HG02973 (cell line): ENCODE measurements around the gene CHM.
"Not testable (repeated sequence)": the region's sequence is repeated elsewhere in the genome, so short reads cannot be mapped to it uniquely, and the experiment has no call there.

Source experiments
- ATAC-seq: cut with Tn5 transposase; IDR thresholded peaks from one replicate; pipeline ENCODE4 v1.9.1; 2021; ENCODE audit warnings: moderate library complexity; ENCODE audit not compliant: unreplicated experiment

Gene CHM

DNA sequence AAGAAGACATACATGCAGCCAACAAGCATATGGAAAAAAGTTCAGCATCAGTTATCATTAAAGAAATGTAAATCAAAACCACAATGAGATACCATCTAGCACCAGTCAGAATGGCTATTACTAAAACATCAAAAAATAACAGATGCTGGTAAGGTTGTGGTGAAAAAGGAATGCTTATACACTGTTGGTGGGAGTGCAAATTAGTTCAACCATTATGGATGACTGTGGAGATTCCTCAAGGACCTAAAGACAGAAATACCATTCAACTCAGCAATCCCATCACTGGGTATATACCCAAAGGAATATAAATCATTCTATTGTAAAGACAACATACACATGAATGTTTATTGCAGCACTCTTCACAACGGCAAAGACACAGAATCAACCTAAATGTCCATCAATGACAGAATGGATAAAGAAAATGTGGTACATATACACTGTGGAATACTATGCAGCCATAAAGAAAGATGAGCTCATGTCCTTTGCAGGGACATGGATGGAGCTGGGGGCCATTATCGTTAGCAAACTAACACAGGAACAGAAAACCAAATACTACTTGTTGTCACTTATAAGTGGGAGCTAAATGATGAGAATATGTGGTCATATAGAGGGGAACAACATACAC lies 130.6 kb downstream of the CHM start:
- ATAC-seq = not testable (repeated sequence)

DNA sequence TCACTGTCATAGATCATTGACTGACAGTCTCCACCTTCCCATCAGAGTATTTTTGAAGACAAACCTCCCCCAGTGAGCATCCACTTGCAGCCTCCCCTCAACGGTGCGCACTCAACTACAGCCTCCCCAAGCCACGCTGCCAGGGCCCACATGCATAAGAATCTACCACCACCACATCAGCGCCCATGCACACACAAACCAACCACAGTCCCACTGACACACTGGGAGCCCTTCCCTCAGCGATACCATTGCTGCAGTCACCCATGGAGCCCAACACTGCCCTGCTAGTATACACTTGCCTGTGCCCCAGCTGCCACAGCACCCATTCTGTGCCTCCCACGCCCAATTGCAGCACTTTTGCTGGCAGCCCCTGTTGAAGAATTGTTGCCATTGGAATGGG lies 132.9 kb downstream of the CHM start:
- ATAC-seq = no peak

DNA sequence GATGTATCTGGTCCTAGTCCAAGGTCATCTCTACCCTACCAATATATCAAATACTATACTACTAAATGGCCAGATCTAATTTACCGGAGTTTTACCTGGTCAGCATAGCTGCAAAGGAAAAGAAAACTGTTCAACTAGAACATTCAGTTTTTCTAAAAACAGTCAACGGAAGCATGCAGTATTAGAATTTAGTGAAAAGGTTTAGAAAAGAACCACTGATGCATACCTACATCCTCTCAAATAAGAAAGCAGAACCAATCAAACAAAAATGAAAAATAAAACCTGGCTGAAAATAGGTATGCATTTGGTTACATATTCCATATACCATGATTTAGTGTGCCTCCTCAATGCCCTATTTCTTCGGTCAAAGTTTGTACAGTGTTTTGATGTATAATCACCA lies 140.0 kb downstream of the CHM start:
- ATAC-seq = no peak

DNA sequence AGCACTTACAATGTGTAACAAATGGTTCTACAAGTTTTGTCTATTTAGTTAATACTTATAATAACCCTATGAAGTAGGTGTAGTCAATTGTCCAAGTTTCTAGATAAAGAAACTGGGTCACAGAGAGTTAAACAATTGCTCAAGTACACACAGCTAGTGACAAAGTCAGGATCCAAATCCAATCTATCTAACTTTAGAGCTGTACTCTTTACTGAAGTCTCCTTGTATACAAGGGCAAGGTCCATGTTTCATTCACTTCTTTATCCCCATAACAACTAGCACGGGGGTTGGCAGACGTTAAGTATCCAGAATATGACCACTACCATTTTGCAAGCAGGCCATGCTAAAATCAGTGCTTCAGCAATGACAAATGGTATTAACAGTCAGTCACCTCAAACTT lies 141.0 kb downstream of the CHM start:
- ATAC-seq = no peak

DNA sequence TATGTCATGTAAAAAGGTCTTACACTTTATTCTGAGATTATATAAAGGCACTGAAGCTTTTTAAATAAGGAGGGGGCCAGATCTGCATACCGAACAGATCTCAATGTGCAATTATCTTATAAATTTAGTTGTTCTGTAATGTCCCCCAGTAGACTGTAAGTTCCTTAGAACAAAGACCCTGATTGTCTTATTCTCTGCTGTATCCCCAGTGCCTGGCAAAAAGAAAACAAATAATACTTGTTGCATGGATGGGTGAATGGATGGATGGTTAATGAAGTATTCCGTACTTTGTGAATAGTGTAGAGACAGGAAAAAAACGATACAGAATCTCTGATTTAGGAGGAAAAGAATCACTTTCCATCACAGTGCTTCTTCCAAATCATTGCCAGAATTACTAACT lies 141.5 kb downstream of the CHM start:
- ATAC-seq = no peak

DNA sequence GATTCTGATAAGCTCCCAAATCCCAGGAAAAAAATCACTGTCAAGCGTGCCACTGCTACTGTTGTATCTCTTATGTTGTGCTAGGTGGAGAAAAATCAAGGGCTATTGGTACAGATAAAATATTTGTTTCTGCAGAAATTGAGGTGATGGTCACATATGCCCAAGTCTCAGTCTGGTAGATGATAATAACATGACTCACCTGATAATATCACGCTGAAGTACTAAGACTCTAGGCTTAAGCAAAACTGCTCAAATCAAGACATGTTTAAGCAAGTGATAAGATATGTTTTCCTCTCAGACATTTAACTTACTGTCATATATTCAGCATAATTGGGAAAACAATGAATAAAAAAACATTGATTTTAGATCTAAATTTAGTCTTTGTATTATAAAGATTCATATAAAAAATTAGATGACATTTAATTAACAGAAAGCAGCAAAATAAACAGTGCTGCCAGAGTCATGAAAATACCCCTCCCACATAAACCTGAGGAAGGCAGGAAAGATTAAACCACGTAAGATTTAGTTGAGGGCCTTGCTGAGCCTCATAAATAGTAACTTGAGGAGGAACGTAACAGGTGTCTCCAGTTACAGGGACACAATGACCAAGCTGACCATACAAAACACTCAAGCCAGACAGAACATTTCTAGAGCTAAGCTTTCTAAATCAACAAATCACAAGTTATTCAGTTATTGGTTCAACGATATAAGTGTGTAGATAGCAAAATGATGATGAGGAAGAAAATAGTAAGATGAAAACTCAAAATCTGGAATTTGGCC lies 143.5 kb downstream of the CHM start:
- no peak for ATAC-seq

DNA sequence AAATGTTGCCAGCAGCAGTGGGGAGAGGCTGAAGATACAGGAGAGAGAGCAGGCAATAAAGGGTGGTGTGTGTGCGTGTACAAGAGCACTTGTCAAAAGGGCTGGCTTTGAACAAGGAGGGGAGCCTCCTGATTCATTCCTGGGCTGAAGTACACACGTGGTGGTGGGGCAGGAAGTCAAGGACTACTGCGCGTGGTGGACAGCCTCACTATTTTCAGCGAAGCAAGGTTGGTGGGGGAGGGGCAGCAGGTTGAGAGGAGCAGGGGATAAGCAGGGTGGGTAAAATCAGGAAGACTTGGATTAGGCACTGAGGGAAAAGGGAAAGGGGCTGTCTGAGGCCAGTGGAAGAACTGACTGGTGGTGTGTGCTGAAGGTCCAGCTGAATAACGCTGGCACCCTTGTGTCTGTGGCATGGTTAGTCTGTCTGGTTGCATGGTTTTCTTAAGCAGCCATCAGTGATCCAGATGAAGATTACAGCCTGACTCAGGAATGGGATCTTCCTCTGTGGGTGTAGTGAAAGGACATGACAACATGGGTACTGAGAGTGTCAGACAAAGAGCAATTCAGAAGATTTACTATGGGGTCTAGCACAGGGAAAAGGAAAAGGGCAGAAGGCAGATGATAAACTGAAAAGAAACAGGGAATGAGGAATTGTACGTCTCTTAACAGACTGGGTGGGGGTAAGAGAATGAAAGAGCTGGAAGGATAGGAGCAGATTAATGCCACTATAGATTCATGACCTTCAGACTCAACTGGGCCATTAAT lies 149.8 kb downstream of the CHM start:
- ATAC-seq = no peak

DNA sequence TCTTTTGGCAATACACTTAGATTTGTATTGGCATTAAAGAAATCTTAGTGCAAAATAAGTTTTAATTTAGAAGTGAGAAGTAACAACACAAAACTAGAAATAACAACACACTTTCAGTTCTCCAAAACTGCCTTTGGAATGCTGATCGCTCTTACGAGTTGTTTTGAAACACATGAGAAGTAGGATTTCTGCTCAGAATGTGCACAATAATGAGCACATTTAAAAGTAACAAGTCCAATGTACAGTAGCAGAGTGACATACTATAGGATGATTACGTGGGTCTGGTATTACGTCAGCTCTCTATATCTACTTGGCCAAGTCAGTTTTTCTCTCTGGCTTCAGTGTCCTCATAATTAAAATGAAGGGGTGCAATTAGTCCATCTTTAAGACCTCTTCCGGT lies 164.8 kb downstream of the CHM start:
- no peak for ATAC-seq

DNA sequence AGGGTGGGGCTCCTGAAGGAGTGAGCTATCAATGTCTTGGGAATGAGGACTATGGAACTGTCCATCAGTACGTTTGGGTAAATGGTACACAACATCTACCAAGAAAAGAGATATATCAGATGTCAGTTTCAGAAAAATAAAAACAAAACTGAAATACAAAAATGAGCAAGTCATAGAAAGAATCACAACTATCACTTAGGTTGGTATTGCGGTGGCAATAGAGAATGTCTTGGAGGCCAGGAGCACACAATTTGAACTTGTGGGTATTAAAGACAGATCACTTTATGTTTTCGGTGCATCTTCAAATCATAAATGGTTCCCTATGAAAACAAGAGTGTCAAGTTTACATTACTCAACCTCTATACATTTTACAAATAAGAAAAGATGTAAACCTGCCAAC lies 176.8 kb downstream of the CHM start:
- ATAC-seq = no peak

DNA sequence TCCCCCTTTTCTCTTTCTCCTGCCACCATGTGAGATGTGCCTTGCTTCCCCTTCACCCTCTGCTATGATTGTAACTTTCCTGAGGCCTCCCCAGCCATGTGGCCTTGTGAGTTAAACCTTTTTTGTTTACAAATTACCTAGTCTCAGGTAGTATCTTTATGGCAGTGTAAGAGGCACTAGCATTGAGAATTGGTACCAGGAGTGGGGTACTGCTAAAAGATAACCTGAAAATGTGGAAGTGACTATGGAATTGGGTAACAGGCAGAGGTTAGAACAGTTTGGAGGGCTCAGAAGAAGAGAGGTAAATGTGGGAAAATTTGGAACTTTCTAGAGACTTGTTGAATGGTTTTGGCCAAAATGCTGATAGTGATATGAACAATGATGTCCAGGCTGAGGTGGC lies 182.0 kb downstream of the CHM start:
- ATAC-seq = no peak

DNA sequence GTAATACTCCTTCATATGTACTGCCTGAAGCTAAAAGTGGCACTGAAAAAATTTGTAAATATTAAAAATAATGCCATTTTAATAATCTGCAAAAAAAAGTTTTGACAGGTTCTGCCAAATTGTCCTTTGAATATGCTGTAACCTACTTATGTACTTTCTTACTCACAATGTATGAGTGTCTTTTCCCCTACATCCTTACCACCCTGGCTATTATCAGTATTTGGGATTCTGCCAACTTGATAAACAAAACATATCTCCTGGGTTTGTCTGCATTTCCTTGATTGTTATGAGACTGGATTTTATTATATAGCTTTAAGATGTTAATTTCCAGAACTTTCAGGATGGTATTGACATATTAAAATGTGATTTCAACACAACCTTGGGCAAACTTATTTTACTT lies 187.9 kb downstream of the CHM start:
- no peak for ATAC-seq

DNA sequence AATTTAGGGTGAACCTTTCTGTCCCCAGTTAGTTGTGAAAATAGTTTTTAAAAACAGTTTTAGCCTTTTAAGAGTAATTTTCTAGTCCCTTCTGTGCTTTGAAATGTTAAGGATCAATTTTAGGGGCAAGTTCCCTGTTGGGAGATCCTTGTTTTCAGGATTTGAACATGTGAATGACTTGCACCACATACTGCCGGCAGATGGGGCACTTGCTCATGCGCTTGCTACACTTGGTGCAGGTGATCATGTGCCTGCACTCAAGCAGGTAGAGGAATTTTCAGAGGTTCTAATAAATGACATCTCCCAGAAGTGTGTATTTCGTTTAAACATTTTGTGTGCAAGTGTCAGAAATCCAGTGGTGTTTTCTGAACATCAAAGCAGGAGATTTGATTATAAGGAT lies 195.9 kb downstream of the CHM start:
- ATAC-seq = no peak

DNA sequence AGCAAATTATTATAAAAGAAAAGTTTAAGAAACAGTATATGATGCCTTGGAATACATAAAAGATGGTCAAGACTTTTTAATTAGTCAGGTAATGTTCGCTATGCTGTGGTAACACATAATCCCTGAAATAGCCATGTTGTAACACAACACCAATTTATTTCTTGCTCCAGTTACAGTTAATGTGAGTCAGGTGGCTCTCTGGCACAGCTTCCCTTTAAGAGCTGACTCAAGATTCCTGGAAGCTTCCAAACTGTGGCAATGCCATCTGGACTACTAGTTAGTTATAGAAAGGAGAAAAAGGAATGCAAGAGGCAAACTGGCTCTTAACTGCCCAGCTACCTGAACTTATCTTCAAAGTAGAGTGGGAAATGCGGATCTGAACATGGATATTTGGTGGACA lies 210.5 kb downstream of the CHM start:
- no peak for ATAC-seq

DNA sequence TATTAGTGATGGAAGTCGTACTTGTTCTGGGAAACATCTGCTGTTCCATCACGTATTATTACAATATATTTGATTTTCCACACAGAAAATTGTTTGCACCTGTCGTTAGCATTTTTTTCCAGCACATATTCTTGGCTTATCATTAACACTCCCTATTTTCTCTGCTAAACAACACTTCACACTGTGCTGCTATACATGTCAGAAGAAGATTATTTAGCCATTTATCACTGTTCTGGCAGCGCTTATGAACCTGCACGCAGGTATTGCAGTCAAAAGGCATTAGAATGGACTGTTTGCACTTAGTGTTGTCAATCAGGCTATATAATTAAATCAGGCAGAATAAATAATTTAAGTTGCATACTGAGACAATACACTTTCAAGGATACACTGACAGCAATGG lies 218.6 kb downstream of the CHM start:
- ATAC-seq = no peak

DNA sequence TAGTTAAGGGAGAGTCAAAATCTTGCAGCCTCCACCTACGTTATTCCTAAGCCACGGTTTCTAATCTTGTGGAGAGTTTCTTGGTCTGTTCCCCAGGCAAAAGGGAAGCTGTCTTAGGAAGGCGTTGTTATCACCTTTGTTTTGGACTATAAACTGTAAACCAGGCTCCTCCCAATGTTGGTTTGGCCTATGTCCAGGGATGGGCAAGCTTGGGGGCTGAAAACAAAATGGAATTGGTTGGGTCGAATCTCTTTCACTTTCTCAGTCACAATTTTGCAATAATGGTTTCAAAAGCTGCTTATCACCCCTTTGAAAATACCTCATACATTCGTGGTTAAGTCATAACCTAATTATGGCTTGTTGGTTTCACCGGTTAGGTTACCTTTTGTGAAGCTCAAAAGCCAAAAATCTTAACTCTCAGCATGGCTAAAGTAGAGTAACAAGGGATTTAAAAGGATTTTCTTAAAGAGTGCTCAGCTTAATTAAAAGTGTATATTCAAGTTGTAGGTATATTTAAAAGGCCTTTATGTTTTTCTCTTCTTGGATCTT lies 232.1 kb downstream of the CHM start:
- ATAC-seq = no peak
